ENCODE results near the gene PCGF3.
"Not testable (repeated sequence)": the region's sequence is repeated elsewhere in the genome, so short reads cannot be mapped to it uniquely, and the experiment has no call there.

Gene PCGF3

DNA sequence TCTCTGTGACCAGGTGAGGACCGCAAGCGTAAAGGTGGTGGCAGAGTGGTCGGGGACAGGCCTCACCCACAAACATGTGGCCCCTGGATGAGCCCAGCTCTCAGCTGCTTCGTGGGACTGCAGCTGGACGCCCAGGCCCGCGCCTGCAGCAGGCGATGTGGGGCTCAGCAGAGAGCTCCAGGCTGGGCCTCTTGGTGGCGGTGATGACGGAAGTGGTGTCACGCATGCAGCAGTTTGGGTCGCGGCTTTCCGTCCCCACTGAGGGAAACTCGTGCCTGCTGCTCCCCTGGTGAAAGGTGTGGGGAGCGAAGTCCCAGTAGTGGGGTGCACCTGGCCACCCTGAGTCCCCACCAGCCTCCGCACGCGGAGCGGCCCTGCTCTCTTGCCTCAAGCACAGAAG is 26.9 kb downstream of the PCGF3 start:
- no peak overlapping the region for H3K4me3 ChIP-seq (ENCODE audit: low read depth, low read length)
- TF ChIP-seq, protein P1, sequence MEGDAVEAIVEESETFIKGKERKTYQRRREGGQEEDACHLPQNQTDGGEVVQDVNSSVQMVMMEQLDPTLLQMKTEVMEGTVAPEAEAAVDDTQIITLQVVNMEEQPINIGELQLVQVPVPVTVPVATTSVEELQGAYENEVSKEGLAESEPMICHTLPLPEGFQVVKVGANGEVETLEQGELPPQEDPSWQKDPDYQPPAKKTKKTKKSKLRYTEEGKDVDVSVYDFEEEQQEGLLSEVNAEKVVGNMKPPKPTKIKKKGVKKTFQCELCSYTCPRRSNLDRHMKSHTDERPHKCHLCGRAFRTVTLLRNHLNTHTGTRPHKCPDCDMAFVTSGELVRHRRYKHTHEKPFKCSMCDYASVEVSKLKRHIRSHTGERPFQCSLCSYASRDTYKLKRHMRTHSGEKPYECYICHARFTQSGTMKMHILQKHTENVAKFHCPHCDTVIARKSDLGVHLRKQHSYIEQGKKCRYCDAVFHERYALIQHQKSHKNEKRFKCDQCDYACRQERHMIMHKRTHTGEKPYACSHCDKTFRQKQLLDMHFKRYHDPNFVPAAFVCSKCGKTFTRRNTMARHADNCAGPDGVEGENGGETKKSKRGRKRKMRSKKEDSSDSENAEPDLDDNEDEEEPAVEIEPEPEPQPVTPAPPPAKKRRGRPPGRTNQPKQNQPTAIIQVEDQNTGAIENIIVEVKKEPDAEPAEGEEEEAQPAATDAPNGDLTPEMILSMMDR (IDR thresholded peaks at IDR 0.05; ENCODE audit: low read depth, low read length): no peak

DNA sequence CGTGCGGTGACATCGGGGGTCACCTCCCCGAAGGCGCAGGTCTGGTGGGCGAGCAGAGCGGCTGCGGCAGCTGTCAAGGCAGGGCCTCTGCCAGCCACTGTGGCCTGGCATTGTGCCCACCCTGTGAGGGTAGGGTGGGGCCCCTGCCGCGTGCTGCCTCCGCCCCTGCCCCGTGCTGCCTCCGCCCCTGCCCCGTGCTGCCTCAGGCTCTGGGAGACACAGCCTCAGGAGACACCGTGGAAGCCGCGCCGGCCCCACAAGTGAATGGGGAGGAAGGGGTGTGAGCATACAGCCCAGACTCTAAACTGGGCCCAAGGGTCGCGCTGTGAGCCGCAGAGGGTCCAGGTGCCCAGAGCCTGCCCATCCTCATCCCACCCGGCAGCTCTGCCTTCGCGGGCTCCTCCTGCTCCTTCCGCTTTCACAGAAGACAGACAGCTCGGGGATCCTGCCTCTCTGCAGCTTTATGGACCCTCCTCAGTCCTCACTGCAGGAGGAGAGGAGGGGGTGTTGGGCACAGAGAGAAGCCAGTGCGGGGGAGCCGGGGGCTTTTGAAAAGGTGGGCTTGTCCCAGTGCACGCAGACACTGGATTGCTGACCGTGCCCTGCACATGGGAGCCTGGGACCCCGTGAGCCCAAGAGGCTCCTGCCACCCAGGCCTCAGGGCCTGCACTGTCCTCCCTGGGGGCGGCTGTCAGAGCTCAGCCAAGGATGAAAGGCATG is 27.4 kb downstream of the PCGF3 start:
- H3K4me3 ChIP-seq (ENCODE audit: low read depth, low read length): no peak overlapping the region

DNA sequence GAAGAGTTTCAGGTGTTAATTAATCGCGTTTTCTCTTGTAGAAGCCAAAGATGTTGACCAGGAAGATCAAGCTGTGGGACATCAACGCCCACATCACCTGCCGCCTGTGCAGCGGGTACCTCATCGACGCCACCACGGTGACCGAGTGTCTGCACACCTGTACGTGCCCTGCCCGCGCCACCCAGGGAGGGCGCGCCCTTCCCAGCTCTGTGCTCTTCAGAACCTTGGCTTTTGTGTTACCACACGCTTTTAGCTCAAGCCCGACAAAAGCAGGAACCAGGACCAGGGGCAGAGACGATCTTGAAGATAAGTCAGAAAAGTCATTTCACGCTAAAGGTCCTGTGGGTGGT is 28.0 kb downstream of the PCGF3 start:
- no peak overlapping the region for H3K4me3 ChIP-seq (ENCODE audit: low read depth, low read length)
- TF ChIP-seq, protein P1 (IDR thresholded peaks at IDR 0.05; ENCODE audit: low read depth, low read length): no peak

More for the DNA sequence above, 27.4 kb downstream of the PCGF3 start:
- TF ChIP-seq, protein P1 (IDR thresholded peaks at IDR 0.05; ENCODE audit: low read depth, low read length): no peak

DNA sequence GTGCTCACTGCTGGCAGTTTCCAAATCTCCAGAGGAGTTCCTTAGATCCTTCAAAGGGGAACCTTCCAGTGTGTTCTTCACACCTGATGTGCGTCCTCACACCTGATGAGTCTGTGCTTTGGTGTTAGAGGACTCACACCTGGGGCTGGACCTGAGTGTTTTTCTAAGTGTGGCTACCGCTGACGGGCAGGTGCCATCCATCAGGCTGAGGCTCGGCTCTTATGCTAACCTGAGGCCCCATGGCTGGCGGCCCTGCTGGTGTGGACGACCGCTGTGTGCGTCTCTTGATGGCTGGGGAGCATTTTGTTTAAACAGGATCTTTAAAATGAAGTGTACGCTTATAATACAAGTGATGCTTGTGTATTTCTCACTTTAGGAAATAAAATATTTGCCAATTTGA is 28.4 kb downstream of the PCGF3 start:
- TF ChIP-seq, protein P1 (IDR thresholded peaks at IDR 0.05; ENCODE audit: low read depth, low read length): no peak
- no peak overlapping the region for H3K4me3 ChIP-seq (ENCODE audit: low read depth, low read length)

DNA sequence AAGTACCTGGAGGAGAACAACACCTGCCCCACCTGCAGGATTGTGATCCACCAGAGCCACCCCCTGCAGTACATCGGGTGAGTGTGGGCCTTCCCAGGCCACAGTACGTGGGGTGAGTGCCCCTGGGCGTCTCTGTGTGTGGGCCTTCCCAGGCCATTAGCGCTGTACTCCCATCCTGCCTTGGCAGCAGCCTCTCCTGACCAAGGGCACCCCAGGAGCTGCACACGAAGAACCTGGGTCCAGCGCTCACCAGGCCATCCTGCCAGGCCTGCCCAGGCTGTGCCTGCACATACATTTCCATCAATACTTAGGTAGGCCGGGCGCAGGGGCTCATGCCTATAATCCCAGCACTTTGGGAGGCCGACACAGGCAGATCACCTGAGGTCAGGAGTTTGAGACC is 29.3 kb downstream of the PCGF3 start:
- H3K4me3 ChIP-seq (ENCODE audit: low read depth, low read length): no peak overlapping the region
- TF ChIP-seq, protein P1 (IDR thresholded peaks at IDR 0.05; ENCODE audit: low read depth, low read length): no peak

DNA sequence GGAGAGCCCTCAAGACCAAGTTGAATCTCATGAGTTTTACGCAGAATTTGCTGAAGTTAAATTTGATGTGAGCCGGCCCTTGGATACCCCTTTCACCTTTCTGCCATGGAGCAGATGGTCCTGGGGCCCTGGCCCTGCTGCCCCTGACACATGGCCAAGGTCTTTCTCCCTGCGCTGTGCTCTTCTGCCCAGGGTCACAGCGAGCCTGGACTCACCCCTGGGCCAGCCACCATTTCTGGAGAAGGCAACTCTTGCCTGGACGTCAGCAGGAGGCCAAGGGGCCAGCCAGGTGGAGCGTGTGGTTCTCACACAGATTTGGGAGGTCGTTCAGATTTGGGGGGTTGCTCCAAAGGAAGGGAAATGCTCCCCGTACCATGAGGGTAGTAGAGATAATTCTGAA is 30.0 kb downstream of the PCGF3 start:
- TF ChIP-seq, protein P1 (IDR thresholded peaks at IDR 0.05; ENCODE audit: low read depth, low read length): no peak
- no peak overlapping the region for H3K4me3 ChIP-seq (ENCODE audit: low read depth, low read length)

DNA sequence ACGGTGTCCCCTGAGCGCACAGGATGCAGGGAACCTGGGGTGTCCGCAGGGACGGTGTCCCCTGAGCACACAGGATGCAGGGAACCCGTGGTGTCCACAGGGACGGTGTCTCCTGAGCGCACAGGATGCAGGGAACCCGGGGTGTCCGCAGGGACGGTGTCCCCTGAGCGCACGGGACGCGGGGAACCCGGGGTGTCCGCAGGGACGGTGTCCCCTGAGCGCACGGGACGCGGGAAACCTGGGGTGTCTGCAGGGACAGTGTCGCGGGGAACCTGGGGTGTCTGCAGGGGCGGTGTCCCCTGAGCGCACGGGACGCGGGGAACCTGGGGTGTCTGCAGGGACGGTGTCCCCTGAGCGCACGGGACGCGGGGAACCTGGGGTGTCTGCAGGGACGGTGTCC is 30.9 kb downstream of the PCGF3 start:
- H3K4me3 ChIP-seq (ENCODE audit: low read depth, low read length): not testable (repeated sequence)

DNA sequence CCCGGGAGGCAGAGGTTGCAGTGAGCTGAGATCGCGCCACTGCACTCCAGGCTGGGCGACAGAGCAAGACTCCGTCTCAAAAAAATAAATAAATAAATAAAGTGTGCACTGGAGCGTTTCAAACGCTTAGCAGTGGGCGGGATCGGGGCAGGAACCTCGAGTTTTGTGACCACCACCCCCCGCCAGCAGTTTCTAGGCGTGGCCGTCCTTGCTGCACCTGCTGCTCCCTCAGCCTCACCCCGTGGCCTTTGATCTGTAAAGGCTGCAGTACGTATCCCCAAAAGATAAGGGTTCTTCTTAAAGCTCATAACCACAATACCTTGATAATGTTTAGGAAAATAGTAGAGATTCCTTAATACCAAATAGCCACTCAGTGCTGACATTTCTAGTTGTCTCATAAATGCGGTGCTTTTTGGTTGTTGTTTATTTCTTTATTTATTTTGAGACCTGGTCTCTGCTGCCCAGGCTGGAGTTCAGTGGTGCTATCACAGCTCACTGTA is 33.2 kb downstream of the PCGF3 start:
- H3K4me3 ChIP-seq (ENCODE audit: low read depth, low read length): no peak overlapping the region
- TF ChIP-seq, protein P1 (IDR thresholded peaks at IDR 0.05; ENCODE audit: low read depth, low read length): no peak
